Cortex of kidney (tissue), 1 donor: ENCODE measurements around the gene RETREG1.

ENCODE experiments used
- DNase-seq: peaks from one replicate; lab custom pipeline; 2025; lab: John Stamatoyannopoulos, UW

Gene RETREG1

DNA sequence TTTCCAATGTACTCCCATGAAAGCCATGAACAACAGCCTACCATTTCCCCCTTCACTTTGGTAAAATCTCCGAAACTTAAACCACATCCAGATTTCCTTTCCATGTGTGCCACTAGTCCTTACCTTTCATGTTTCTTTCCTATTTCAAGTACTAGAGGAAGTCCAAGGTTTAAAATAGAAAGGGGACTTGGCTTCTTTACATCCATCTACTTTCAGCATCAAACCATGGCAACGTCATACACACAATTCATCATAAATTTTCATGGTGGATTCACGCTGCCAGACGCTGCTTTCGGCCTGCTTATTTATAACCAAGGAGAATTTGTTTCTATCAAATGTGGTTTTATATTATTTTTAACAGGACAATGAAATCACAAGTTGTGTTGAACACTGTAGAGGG, 92.5 kb downstream of the RETREG1 start:
- no peak for DNase-seq

DNA sequence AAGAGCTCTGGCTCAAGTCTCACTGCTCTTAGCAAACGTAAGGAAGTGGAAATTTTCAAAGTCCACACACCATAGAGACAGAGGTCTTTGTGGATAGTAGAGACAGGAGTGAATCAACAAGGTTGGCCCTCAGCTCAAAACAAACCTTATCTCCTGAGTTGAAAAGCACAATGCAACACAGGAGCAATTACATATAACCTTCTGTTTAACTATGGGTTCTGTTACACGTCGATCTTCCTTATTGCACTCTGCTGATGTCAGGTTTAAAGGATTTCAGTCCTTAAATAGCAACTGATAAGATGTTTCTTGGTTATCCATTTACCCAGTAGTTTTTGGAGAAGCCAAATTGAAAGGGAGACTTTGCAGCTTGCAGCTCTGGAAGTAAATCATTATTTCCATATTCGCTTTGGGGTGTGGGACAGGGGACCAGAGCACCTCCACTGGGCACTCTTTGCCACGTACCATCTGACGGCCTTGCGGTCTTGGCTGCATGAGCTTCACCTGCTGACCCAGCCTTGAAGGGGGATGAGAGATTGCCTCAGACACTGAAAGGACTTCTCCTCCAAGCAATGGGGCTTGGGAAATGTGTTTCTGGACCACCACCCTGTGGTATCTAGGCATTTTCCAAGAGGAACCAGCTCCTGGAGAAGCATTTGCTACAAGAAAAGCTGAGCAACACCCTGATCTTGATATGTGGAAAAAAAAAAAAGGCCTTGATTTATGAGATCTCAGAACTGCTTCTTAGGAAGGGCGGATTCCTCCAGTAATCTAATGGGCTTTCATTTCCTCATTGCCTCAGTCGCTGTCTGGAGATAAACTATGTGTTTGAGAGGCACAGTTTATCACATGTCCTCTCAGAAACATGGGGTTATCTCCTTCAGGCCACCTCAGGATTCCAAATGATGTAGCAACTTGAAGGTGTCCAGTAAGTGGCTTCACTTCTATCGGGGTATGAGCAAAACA, 95.0 kb downstream of the RETREG1 start:
- no peak for DNase-seq

DNA sequence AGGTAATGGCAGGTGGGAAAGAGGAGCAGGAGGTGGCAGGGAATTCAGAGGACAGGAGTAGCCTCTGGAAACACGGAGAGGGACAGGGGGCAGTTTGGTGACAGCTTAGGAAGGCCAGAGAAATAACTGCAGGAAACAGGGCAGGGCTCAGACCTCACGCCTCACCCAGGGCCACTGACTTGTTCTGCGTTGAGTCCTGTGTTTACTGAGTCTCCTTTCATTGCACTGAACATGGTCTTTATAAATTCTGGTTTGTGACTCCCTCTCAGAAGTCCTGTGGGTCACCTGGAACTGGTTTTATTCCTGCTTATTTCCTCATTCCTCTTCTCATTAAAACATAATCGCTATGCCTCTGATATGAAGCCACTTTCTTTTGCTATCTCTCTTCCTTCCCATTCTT, 96.0 kb downstream of the RETREG1 start:
- no peak for DNase-seq

DNA sequence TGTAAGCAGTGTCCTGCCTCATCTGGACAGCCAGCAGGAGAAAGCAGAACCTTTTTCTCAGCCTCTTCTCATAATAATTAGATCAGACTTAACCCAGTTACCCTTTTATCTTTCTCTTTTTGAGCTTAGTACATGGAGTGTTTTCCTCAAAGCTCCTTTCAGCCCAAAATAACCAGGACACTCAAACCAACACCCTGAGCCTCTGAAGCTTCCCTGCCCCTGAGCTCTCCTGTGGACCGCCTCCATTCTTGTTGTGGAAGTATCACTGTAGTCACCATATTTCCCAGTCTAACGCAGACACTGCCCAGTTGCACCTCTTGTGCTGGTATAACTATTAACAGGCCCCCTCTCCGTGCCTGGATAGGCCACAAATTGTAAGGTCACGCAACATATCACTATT, 97.4 kb downstream of the RETREG1 start:
- no peak for DNase-seq

DNA sequence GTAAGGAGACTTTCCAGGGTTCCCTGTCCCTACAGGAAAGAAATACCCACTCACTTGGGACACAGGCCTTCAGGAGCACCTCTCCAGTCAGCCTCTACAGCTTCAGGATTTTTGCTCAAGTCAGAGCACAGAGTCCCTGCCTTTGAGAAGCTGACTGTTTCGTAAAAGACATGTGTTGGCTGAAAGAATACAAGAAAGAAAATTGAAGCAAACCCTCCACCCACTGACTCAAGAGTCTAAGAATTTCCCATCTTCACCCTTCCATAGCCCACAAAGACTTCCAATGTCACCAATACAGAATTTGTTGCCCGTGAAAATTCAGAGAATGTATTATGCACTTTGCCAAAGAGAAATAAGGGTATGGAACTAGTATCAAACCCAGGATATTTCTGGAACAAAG, 98.2 kb downstream of the RETREG1 start:
- no peak for DNase-seq

DNA sequence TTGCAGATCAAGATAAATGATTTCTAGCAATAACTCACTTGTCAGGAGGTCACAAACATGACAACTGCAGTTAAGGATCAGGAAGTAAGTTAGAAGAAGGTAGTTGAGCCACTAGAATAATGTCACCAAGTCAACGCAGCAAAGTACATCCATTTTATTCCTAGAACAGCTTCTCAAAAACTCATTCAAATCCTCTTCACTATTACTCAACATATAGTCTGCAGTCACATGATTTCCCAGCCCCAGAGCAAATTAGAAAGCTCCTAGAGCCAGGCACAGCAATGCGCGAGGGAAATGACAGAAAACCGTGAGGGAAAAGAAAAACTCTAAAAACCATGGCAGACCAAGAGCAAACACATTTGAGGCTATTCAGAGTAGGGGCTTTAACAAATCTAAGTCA, 101.3 kb downstream of the RETREG1 start:
- DNase-seq, result no peak

DNA sequence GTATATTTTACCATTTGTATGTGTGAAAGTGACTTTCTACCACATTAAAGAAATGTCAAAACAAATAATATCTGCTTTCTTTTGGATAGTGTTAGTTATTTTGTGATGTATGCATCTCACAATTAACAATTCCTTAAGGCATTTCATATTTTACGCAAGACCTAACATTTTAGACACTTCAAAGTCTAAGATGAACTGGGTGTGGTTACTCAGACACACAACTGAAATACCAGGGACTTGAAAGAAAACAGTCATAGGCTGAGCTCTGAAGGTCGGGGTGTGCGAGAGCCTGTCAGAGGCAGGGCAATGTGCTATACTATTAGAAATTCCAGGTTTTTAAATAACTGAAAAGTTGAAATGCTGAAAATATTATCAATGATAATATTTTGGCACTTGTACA, 106.7 kb downstream of the RETREG1 start:
- DNase-seq, result no peak

DNA sequence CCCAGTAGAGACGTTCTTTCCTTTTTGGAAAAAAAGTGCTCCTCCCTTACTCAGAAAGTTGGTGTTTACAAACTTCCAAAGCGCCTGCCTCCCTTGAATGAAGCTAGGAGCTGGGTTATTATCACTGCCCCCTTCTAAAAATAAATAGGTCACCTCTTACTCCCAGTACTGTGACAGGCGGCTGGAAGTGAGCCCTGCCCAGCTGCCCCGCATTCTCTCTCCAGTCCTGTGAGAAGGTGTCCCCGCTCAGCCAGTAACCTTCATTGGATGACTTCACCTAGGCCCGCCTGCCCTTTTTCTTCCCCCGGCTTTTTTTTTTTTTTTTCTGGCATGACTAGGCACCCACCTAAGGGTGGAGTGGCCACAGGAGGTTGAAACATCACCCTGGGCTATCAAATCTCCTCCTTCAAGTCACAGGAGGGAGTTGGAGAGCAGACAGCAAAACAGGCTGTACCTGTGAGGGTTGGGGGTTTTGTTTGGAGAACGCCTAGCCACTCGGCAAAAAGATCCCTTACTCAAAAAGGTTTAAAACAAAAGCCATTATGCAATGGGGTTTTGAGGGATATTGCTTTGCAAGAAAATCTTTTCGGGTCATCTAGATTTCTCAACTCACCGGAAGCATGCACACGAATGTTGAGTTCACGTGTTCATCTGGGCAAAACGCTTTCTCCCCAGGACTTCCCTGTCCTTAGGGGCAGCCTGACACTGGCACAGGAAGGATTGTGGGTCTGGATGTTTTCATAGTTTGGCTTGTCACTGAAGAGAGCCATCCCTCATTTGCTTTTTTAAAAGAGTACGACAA, 107.9 kb downstream of the RETREG1 start:
- DNase-seq, result no peak

DNA sequence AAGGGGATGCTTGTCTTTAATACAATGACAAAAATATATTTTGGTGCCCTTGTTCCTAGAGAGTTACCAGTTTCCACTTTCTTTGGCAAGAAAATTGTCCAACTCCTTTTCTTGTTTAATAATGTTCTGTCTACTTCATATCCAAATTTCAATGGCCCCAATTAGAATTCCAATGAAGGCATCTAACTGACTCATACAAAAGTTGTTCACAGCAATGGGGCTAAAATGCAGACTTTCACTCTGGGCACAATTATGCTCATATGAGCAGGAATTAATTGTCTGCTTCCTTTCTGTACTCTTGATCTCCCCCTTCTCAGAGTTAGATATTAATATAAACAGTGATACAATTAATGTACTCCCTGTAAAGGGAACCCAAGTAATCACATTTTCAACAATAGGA, 109.1 kb downstream of the RETREG1 start:
- no peak for DNase-seq

DNA sequence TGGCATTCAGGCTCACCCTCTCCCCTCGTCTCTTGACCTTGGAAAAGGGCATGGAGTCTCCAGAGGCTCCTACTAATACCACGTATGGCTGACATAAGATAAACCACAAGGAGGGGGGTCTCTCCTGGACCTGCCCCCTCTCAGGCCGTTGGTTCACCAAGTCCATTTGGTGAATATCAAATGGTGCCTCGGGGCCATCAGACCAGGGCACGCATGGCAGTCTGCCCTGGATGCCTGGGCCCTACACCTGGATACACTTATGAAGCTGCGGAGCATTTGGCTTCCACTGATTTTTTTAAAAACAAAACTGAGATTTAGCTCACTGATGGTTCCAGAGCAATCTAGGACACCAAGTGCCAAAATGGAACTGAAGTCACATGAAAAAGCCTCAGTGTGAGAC, 110.9 kb downstream of the RETREG1 start:
- DNase-seq, result no peak

DNA sequence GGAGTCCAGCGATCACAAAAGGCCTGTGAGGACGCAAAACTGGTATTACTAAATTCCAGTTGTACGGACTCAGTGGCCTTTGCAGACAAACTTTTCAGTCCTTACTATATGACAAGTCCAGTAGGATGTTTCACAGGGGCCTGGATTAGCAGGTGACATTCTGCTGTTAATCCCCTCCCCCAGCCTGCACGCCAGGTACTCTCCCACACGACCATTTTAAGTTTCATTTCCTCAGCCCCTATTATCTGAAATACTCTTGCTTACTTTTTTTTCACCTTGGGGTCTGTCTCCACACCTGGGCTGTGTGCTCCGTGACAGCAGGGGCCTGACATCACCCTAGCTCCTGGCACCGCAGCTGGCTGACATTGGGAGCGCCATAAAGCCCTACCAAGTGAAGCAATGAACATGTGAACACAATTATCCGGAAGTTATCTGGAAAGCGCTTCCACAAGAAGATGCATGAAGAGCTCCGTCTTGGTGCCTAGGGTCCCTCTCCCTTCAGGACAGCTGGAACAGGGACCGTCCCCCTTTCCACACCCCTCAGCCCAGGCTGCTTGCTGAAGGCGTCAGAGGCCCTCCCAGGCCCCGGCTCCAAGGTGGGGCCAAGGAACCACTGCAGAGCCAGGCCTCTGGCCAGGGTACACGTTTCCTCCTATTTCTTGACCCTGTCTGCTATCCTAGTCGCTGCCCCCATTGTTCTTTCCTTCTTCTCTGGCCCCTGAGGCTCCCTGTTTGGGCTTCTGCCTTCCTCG, 111.5 kb downstream of the RETREG1 start:
- DNase-seq, result no peak

DNA sequence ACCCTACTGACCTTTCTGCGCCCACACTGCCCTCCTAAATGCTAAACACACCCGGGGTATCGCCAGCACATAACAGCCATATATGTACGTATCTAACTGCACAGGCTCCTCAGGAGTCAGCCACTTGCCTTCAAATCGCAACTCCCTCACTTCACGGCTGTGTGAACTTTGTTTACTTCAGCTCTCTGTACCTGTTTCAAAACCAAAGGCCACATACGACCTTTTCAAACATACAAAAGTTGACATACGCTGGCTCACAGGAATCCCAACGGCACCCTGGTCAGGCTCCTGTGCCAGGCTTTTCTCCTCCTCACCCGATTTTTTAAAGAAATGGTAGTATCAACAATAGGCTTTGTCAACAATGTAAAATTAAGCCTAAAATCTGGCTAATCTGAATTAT, 112.2 kb downstream of the RETREG1 start:
- DNase-seq, result no peak

DNA sequence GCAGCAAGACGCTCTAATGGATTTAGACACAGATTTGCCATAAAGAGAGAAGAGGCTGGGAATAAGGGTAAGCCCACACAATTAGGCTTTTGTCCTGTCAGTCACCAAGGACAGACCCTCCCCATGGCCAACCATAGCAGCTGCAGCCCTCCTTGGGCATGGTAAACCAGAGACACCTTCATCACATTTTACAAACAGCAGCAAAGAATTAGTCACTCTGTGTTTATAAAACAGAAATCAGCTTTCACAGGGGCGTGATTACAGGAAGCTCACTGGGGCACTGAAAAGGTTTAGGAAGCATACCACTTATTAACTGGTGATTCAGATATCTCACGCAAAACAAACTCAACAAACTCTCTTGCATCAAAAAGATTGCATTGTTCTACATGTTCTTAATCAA, 113.9 kb downstream of the RETREG1 start:
- DNase-seq, result no peak

DNA sequence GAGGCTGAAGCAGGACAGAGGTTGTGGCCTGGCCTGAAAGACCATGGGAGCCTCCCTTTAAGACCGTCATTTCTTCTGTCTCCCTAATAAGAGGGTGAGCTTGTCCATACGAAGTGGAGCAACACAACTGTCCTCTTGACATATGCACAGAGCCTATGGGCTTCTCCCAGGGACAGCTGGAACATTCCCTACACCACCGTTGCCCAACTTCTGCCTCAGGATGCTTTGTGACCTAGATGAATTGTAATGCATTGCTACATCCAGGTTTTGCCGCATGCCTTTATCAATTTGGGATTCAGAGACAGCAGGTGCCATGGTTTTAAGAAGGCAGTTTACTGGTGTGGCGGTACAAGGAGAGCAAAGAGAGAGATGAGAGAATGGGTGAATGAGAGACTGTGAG, 116.8 kb downstream of the RETREG1 start:
- DNase-seq, result no peak

DNA sequence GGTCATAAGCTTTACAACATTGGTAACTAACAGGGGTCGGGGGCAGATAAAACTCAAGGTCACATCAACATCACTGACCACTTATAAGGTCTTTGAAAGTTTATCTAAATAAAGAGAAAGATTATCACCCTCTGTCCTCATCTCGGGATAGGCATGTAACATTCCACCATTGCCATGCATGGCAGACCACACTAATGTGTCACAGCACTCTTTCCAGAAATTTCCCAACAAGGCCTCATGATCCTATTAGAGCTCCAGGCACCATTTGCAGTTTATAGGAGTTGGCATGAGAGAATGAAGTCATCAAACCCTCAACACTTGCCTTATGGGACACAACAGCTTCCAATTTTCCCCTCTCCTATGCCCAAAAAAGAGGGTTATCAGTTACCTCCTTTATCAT, 119.3 kb downstream of the RETREG1 start:
- DNase-seq, result no peak

DNA sequence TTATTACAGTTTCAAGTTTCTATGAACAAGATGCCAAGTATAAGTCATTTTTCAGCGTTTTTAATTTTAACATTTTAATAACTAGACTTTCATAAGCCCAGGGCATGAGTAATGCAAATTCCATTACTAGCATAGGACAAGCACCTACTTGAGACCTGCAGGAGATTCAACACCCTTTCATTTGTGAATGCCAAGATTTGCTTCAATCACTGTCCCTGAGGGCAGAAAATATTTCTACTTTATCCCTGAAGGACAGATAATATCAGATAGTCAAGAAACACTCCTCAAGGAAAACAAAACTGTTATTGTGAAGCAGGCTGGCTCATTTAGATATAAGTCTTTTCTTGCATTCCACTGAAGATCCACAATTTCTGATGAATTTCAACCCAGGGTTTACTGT, 123.5 kb downstream of the RETREG1 start:
- DNase-seq, result no peak

DNA sequence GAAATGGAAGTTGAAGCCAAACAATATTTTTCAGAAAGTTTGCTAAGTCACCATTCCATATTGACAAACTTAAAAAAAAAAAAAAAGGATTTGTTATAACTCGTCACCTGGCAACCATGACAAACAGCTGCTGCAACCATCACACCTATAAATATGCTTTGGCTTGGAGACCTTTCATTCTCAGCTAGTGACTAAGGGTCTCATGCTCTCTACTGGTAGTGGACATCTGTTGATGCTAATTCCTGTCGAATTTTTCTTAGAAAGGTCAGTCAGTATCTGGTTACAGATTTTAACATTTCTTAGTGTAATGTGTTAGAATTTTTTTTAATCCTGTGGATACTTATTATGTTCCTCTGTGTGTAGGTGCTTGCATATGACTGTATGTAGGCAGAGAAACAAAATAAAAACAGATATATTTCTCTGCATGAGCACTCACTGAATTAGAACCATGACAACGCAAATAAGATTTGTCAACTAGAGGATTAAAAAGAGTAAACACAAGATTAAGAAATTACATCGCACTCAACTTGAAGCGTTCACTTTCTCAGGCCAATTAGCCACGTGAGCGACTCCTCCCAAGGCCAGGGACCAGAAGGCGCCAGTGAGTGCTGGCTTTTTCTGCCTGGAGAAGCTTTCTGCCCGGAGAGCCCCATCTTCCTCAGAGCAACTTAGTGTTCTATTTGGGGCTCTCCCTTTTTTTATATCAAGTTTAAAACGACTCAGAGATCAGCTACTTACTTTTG, 124.2 kb downstream of the RETREG1 start:
- DNase-seq, result no peak

DNA sequence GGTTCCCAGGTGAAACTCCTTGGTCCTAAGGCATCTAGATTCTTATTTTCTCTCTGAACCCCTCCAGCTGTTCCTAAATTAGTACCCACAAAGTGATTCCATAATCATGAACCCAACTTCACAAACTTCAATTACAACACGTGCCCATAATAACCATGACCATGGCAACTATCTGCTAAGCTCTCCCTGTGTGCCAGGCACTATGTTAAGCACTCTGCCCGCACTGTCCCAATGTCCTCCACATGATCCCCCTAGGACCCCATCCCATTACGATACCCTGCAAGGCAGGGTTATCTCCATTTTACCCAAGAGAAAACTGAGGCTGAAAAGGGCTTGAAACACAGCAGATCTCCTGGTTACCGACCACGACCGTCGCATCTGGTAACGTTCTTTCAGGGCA, 125.9 kb downstream of the RETREG1 start:
- no peak for DNase-seq

DNA sequence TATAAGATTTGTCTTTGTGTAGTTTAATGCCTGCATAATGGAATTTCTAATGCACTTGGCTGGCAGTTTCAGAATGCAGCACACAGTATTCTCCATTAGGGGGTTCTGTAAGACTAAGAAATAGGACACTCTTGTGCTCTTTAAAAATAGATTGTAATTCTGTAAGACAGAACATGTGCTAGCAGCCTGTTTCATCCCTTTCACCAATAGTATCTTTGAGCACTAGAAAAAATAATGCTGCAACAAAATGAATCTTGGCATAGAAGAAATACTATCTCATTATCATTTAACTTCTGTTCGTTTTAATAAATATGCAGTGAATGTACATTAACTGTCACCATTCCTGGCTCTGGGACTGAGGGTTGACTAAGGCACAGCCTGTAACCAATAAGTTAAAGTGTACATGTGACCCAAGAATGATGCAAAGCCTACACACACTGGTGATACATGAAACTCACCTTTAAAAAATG, 127.4 kb downstream of the RETREG1 start:
- DNase-seq, result no peak

DNA sequence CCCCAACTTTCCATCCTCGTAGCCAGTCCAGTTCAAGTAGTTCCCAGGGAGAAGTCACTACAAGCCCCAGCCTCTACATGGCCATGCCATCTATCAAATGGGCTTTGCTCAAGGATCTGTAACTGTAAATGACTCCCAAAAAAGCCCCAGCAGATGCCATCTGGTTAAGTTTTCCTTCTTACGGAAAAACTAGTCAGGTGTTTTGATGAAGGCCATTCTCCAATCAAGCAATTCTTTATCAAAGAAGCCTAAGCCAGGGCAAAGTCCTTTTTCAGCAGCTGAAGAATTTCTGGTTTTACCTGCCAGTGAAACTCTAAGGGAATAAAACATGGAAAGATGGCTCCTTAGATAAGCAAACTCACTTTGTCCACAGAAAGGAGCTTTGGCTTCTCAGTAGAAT, 129.3 kb downstream of the RETREG1 start:
- DNase-seq, result no peak

DNA sequence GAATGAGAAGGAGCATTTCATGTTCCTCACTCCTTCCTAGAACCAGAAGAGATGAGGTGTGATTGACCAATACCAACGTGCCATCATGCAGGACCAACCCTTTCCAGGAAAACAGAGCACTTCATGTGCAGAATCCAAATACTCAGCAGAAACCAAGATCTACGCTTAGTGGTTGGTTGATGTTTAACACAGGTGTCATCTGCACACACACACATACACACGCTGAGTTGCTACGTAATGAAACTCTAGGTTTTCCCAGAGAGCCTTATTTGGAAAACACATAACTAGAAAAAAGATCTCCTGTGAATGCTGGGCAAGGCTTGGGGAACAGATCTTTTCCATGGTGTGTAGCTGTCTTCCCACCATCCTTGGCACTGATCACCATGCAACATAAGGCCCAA, 130.1 kb downstream of the RETREG1 start:
- no peak for DNase-seq

DNA sequence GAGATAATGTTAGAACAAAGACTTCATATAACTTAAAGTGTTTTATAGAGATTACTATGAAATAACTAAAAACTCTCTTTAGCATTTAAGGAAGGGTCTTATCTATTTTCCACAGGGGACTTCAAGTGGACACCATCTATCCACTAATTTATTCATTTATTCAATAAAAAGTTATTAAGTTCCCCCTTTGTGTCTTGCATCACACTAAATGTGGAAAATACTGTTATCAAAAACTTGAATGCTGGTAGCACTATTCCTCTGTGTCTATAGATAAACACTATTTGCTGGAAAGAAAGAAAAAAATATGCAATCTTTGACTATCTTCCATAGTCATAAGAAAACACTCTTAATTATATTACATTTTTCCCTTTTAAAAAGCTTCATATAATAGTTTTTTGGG, 131.1 kb downstream of the RETREG1 start:
- DNase-seq, result no peak
